ENCODE results near the gene LSAMP. TPM values are rescaled to one million over a fixed set of nuclear protein-coding genes. Genes with fewer than 3 reads are reported as not detected.

The LSAMP gene
- total and polyA plus RNA-seq, 2 of the 4 experiments (the other 2 are of a cell fraction) = 7.9 to 8.0 TPM

DNA sequence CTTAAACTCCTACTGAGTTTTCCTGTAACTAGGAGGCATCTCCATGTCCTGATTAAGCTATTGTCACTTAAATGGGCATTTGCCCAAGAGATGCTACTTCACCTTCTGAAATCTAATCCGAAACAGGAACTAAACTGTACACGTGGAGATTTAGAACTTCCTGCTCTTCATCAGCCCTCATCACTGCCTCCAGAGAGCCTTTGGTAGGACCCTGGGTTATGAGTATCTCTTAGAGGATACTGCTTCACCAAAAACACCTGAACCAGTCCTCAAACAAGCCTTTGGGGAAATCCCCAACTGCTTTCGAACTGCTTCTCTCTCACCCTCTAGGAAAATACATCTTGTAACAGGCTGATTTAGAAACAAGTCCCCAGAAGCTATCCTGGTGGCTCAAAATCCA, 501.7 kb downstream of the LSAMP start:
- H3K4me3 ChIP-seq (ENCODE audit: insufficient read depth, low read depth, low read length) = no peak overlapping the region
- no peak overlapping the region for H3K23ac ChIP-seq (ENCODE audit: low read depth, low read length)
- no peak overlapping the region for H2BK15ac ChIP-seq (ENCODE audit: low read depth, low read length)
- H2BK120ac ChIP-seq (ENCODE audit: low read depth, low read length) = no peak overlapping the region
- no peak overlapping the region for H3K14ac ChIP-seq (replicated peaks; ENCODE audit: low read depth, low read length)
- intact Hi-C loops (cut with micrococcal nuclease) = no loop called here
- ChIA-PET POLR2A (ENCODE audit: unreplicated experiment) (no interaction called here), CTCF (no interaction called here)
- H3K18ac ChIP-seq (ENCODE audit: low read depth, low read length) = no peak overlapping the region
- no TSS peak for BruUV-seq (replicated peaks)
- no peak overlapping the region for H3K4me2 ChIP-seq (ENCODE audit: low read depth, low read length)
- H3K36me3 ChIP-seq (ENCODE audit: control insufficient read depth, insufficient read depth, low read length) = no peaks in the 10 kb centered on the region
- no peak overlapping the region for H2AFZ ChIP-seq (replicated peaks; ENCODE audit: low read length, poor library complexity)
- H3K9me1 ChIP-seq (ENCODE audit: insufficient read depth, low read length) = no peaks in the 10 kb centered on the region
- H2AK5ac ChIP-seq (ENCODE audit: low read depth, low read length) = no peak overlapping the region
- no peak overlapping the region for H2AK9ac ChIP-seq (replicated peaks; ENCODE audit: low read depth, low read length, poor library complexity)
- no peak overlapping the region for H4K5ac ChIP-seq (ENCODE audit: low read depth, low read length)
- H3K4me1 ChIP-seq (ENCODE audit: control insufficient read depth, insufficient read depth, low read length) = peaks cover 3% of the 10 kb centered on the region; the same call in 1 of the 2 replicates
- no peaks in the 10 kb centered on the region for H3K27me3 ChIP-seq (ENCODE audit: control insufficient read depth, insufficient read depth, low read length)
- H2BK20ac ChIP-seq (ENCODE audit: low read depth, low read length) = no peak overlapping the region
- H3K4ac ChIP-seq (ENCODE audit: low read depth, low read length) = no peak overlapping the region
- no peak overlapping the region for H3K27ac ChIP-seq (ENCODE audit: insufficient read depth, low read length)
- no peaks in the 10 kb centered on the region for H3K79me1 ChIP-seq (ENCODE audit: low read depth in 1 of 2, low read length in 2 of 2)
- no CpG with 5 or more reads among the region's 3 CpGs for WGBS, 2 experiments (ENCODE audit: extremely low coverage in 2 of 2, insufficient read length in 1 of 2)
- no peaks in the 10 kb centered on the region for H4K20me1 ChIP-seq (ENCODE audit: insufficient read depth, low read length)
- H3K9me3 ChIP-seq (ENCODE audit: control insufficient read depth, insufficient read depth, low read length) = no peaks in the 10 kb centered on the region; the same call in 1 of the 2 replicates
- no peak overlapping the region for H2BK5ac ChIP-seq (ENCODE audit: low read depth, low read length, poor library complexity, severe bottlenecking)
- no peak overlapping the region for H4K8ac ChIP-seq (ENCODE audit: low read depth in 2 of 2, low read length in 2 of 2)
- TF ChIP-seq MXI1 (IDR thresholded peaks at IDR 0.05; ENCODE audit: borderline replicate concordance, low read depth, low read length) (no peak), NFE2L2 (IDR thresholded peaks at IDR 0.05; ENCODE audit: low read depth, low read length) (no peak), POLR2A (IDR thresholded peaks at IDR 0.05; ENCODE audit: low read depth, low read length) (no peak), RAD21 (IDR thresholded peaks at IDR 0.05; ENCODE audit: low read length) (no peak), RCOR1 (IDR thresholded peaks at IDR 0.05; ENCODE audit: insufficient replicate concordance, low read length) (no peak), SMC3 (IDR thresholded peaks at IDR 0.05; ENCODE audit: low read depth, low read length) (no peak)
- TF ChIP-seq, protein P1, sequence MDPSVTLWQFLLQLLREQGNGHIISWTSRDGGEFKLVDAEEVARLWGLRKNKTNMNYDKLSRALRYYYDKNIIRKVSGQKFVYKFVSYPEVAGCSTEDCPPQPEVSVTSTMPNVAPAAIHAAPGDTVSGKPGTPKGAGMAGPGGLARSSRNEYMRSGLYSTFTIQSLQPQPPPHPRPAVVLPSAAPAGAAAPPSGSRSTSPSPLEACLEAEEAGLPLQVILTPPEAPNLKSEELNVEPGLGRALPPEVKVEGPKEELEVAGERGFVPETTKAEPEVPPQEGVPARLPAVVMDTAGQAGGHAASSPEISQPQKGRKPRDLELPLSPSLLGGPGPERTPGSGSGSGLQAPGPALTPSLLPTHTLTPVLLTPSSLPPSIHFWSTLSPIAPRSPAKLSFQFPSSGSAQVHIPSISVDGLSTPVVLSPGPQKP (IDR thresholded peaks at IDR 0.05; ENCODE audit: borderline replicate concordance, low read depth, low read length) = no peak
- TF ChIP-seq, protein P2, sequence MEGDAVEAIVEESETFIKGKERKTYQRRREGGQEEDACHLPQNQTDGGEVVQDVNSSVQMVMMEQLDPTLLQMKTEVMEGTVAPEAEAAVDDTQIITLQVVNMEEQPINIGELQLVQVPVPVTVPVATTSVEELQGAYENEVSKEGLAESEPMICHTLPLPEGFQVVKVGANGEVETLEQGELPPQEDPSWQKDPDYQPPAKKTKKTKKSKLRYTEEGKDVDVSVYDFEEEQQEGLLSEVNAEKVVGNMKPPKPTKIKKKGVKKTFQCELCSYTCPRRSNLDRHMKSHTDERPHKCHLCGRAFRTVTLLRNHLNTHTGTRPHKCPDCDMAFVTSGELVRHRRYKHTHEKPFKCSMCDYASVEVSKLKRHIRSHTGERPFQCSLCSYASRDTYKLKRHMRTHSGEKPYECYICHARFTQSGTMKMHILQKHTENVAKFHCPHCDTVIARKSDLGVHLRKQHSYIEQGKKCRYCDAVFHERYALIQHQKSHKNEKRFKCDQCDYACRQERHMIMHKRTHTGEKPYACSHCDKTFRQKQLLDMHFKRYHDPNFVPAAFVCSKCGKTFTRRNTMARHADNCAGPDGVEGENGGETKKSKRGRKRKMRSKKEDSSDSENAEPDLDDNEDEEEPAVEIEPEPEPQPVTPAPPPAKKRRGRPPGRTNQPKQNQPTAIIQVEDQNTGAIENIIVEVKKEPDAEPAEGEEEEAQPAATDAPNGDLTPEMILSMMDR (conservative IDR thresholded peaks at IDR 0.05; ENCODE audit: low read depth, low read length) = no peak
- no peak overlapping the region for H4K91ac ChIP-seq (ENCODE audit: insufficient read depth, low read depth, low read length)
- ATAC-seq (ENCODE audit: low read depth) (no peak), DNase-seq (no peak)
- no peak overlapping the region for H3K56ac ChIP-seq (ENCODE audit: extremely low read depth, insufficient read depth, low read length)
- H3K9ac ChIP-seq (ENCODE audit: low read depth, low read length) = no peak overlapping the region
- dilution Hi-C loops (cut with HindIII; ENCODE audit: low sequenced_read_pairs, unreplicated experiment) = no loop called here
- in situ Hi-C loops (cut with MboI; ENCODE audit: low sequenced_read_pairs) = no loop called here
